Measurements from ENCODE around the gene BCS1L. TPM values are rescaled to one million over a fixed set of nuclear protein-coding genes. Genes with fewer than 3 reads are reported as not detected.

BCS1L gene
- total and polyA plus RNA-seq, 2 of the 13 experiments (the other 11 are each of a cell fraction or from before 2014, with no cell fraction given) = 48.9 to 76.0 TPM

DNA sequence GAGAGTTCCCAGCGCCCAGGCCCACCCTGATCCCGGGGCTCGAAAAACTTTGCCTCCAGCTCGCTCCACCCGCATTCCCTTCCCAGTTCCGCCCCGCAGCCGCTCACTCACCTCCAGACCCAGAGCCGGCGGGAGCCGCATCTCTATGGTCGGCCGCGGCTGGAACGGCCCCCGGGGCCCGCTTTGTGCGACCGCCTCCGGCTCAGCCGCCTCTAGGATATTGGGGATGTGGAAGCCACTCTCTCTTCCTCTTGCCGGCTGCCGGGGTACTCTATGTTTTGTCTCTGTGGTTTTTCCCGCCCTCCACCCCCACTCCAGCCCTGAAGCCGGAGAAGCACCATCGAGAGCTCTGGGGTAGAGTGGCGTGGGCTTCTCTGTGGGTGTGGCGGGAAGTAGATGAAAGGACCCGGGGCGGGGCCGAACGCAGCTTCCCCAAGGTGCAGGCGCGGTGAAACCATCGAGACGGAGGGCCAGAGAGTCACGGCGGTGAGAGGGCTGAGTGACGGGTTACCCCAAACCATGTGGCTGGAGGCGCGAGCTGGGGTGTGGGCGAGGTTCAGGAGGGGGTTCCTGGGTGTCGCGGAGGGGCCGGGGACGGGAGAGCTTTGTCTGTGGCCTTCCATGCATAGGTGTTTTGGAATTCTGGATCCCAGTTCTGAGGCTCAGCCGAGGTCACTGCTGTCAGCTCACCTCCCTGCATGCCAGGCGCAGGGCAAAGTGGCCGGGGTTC is at the start of gene BCS1L, which contains the start of gene ZNF142 (continued):
- TF ChIP-seq ATF7-NPFF (CRISPR knock-in tag; IDR thresholded peaks at IDR 0.05; ENCODE audit: low read depth) (peak; percentile 67), MEIS2 (CRISPR knock-in tag; IDR thresholded peaks at IDR 0.05) (peak; percentile 80), ZNF281 (CRISPR knock-in tag; IDR thresholded peaks at IDR 0.05; ENCODE audit: borderline replicate concordance) (peak; percentile 39; the same call in 1 of the 2 replicates), ZNF749 (CRISPR knock-in tag; IDR thresholded peaks at IDR 0.05; ENCODE audit: borderline replicate concordance) (peak; percentile 70; the same call in 1 of the 2 replicates), RBFOX2 (IDR thresholded peaks at IDR 0.05; ENCODE audit: low read depth, low read length) (peak; percentile 82), ZNF577 (CRISPR knock-in tag; IDR thresholded peaks at IDR 0.05; ENCODE audit: borderline replicate concordance, low read depth) (no peak; the same call in 1 of the 2 replicates), ZNF780A (CRISPR knock-in tag; IDR thresholded peaks at IDR 0.05) (no peak), NR2F2 (IDR thresholded peaks at IDR 0.05; ENCODE audit: borderline replicate concordance, low read depth) (no peak; the same call in 1 of the 2 replicates), NCOA5 (CRISPR knock-in tag; IDR thresholded peaks at IDR 0.05) (no peak), ZNF644 (CRISPR knock-in tag; IDR thresholded peaks at IDR 0.05; ENCODE audit: low read depth) (no peak), ZIK1 (CRISPR knock-in tag; IDR thresholded peaks at IDR 0.05; ENCODE audit: borderline replicate concordance, low read depth) (0 out of 2 replicates have a peak, but pooled peaks have one; percentile 54), MTA3 (CRISPR knock-in tag; IDR thresholded peaks at IDR 0.05) (no peak), PCBP1 (IDR thresholded peaks at IDR 0.05; ENCODE audit: borderline replicate concordance, low read depth, low read length) (peak; percentile 91; the same call in 1 of the 2 replicates), JDP2 (CRISPR knock-in tag; IDR thresholded peaks at IDR 0.05; ENCODE audit: borderline replicate concordance) (no peak), HDAC2 (CRISPR knock-in tag; IDR thresholded peaks at IDR 0.05) (peak; percentile 67), SIX1 (CRISPR knock-in tag; IDR thresholded peaks at IDR 0.05; ENCODE audit: borderline replicate concordance) (0 out of 2 replicates have a peak, but pooled peaks have one; percentile 24), POLR2AphosphoS5 (IDR thresholded peaks at IDR 0.05; ENCODE audit: low read depth, low read length) (peak; percentile 94), ZNF775 (CRISPR knock-in tag; IDR thresholded peaks at IDR 0.05; ENCODE audit: borderline replicate concordance) (0 out of 2 replicates have a peak, but pooled peaks have one; percentile 34)
- TF ChIP-seq, protein P1, sequence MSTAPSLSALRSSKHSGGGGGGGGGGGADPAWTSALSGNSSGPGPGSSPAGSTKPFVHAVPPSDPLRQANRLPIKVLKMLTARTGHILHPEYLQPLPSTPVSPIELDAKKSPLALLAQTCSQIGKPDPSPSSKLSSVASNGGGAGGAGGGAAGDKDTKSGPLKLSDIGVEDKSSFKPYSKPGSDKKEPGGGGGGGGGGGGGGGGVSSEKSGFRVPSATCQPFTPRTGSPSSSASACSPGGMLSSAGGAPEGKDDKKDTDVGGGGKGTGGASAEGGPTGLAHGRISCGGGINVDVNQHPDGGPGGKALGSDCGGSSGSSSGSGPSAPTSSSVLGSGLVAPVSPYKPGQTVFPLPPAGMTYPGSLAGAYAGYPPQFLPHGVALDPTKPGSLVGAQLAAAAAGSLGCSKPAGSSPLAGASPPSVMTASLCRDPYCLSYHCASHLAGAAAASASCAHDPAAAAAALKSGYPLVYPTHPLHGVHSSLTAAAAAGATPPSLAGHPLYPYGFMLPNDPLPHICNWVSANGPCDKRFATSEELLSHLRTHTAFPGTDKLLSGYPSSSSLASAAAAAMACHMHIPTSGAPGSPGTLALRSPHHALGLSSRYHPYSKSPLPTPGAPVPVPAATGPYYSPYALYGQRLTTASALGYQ (CRISPR knock-in tag; IDR thresholded peaks at IDR 0.05) = peak; percentile 80; the same call in 1 of the 2 replicates
- TF ChIP-seq, protein P2, sequence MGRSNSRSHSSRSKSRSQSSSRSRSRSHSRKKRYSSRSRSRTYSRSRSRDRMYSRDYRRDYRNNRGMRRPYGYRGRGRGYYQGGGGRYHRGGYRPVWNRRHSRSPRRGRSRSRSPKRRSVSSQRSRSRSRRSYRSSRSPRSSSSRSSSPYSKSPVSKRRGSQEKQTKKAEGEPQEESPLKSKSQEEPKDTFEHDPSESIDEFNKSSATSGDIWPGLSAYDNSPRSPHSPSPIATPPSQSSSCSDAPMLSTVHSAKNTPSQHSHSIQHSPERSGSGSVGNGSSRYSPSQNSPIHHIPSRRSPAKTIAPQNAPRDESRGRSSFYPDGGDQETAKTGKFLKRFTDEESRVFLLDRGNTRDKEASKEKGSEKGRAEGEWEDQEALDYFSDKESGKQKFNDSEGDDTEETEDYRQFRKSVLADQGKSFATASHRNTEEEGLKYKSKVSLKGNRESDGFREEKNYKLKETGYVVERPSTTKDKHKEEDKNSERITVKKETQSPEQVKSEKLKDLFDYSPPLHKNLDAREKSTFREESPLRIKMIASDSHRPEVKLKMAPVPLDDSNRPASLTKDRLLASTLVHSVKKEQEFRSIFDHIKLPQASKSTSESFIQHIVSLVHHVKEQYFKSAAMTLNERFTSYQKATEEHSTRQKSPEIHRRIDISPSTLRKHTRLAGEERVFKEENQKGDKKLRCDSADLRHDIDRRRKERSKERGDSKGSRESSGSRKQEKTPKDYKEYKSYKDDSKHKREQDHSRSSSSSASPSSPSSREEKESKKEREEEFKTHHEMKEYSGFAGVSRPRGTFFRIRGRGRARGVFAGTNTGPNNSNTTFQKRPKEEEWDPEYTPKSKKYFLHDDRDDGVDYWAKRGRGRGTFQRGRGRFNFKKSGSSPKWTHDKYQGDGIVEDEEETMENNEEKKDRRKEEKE (IDR thresholded peaks at IDR 0.05) = no peak

Measured in HepG2 (cell line).